K562 (cell line): ENCODE measurements around the gene CDHR2. TPM values are rescaled to one million over a fixed set of nuclear protein-coding genes. Genes with fewer than 3 reads are reported as not detected.

Experiments used
- CBX8 ChIP-seq: fragments of 200-600 bp; sonication (generic); IDR thresholded peaks from 2 replicates; pipeline ENCODE4 v1.6.1; 2012; ENCODE audit warnings: borderline replicate concordance, mixed run types, low read depth, mild to moderate bottlenecking, moderate library complexity, mixed read lengths, low read length, control low read depth, inconsistent platforms; ENCODE audit not compliant: poor library complexity, severe bottlenecking; ENCODE audit errors: extremely low read depth
- CREBBP ChIP-seq: IDR thresholded peaks from one replicate; pipeline ENCODE4 v1.6.1; 2012; ENCODE audit warnings: low read depth, mild to moderate bottlenecking, control low read depth, inconsistent platforms, low read length
- E2F3 ChIP-seq: fragments of 250-450 bp; sonication (Bioruptor Pico); IDR thresholded peaks from 2 replicates; pipeline ENCODE4 v1.4.0; 2020; ENCODE audit warnings: mild to moderate bottlenecking
- HEY1 ChIP-seq: fragments of 250-450 bp; sonication (Bioruptor Pico); IDR thresholded peaks from 2 replicates; pipeline ENCODE4 v1.5.0; 2020; ENCODE audit warnings: mild to moderate bottlenecking, moderate library complexity, borderline replicate concordance
- IRF2 ChIP-seq: sonication (generic); formaldehyde crosslinking; IDR thresholded peaks from 2 replicates; pipeline ENCODE4 v1.8.1; 2022; ENCODE audit warnings: mild to moderate bottlenecking, missing genetic modification reagents
- KDM5B ChIP-seq: fragments of 200-600 bp; sonication (generic); IDR thresholded peaks from 2 replicates; pipeline ENCODE4 v1.6.1; 2012; ENCODE audit warnings: low read depth, mild to moderate bottlenecking, moderate library complexity, low read length, control low read depth, inconsistent platforms; ENCODE audit not compliant: insufficient replicate concordance
- KHSRP ChIP-seq: fragments of 450-650 bp; IDR thresholded peaks from 2 replicates; pipeline ENCODE4 v1.6.1; 2017
- MYC ChIP-seq, 2 experiments: fragments of 250-450 bp in 1 of 2; sonication (Bioruptor Pico) in 1 of 2; IDR thresholded peaks; 2 replicates each; pipeline versions ENCODE4 v1.5.1 to v1.6.1; 2012 to 2021; ENCODE audit warnings: low read depth in 2 of 2, borderline replicate concordance in 1 of 2, improper control_type of control experiment in 1 of 2, low read length in 1 of 2, mild to moderate bottlenecking in 1 of 2, moderate library complexity in 1 of 2
- NCOA1 ChIP-seq: fragments of 450-650 bp; IDR thresholded peaks from 2 replicates; pipeline ENCODE4 v1.6.1; 2016; ENCODE audit warnings: low read depth
- NEUROD1 ChIP-seq: fragments of 150-350 bp; IDR thresholded peaks from 2 replicates; pipeline ENCODE4 v1.6.1; 2014; ENCODE audit warnings: borderline replicate concordance, low read length, low read depth; ENCODE audit not compliant: partially characterized antibody
- NFIX ChIP-seq: fragments of 250-450 bp; sonication (Bioruptor Pico); IDR thresholded peaks from 2 replicates; pipeline ENCODE4 v1.4.0; 2020; ENCODE audit warnings: low read depth, mild to moderate bottlenecking, moderate library complexity
- NFYB ChIP-seq: IDR thresholded peaks from 2 replicates; pipeline ENCODE4 v1.6.1; 2011; ENCODE audit warnings: mild to moderate bottlenecking, moderate library complexity; ENCODE audit not compliant: insufficient read length; ENCODE audit errors: extremely low read depth
- PPARD ChIP-seq: fragments of 250-450 bp; sonication (Bioruptor Pico); IDR thresholded peaks from 2 replicates; pipeline ENCODE4 v1.8.0; 2022; ENCODE audit warnings: inconsistent platforms, mild to moderate bottlenecking, moderate library complexity
- RBM22 ChIP-seq: fragments of 200-400 bp; formaldehyde crosslinking; IDR thresholded peaks from 2 replicates; pipeline ENCODE4 v1.6.1; 2018; ENCODE audit warnings: low read length, low read depth; ENCODE audit not compliant: poor library complexity, severe bottlenecking
- RBM39 ChIP-seq: fragments of 200-400 bp; formaldehyde crosslinking; optimal IDR thresholded peaks from 2 replicates; pipeline ENCODE3; 2018; ENCODE audit warnings: low read depth, low read length
- RNF2 ChIP-seq: sonication (generic); IDR thresholded peaks from 2 replicates; pipeline ENCODE4 v1.6.1; 2016
- TAF1 ChIP-seq: IDR thresholded peaks from 2 replicates; pipeline ENCODE4 v1.6.1; 2011; ENCODE audit warnings: mild to moderate bottlenecking, low read length, moderate library complexity; ENCODE audit not compliant: insufficient read depth, control insufficient read depth, severe bottlenecking; ENCODE audit errors: extremely low read depth
- TBP ChIP-seq: optimal IDR thresholded peaks from 2 replicates; pipeline ENCODE3; 2011; ENCODE audit warnings: low read depth, low read length, improper control_type of control experiment
- ZNF143 ChIP-seq: sonication (generic); formaldehyde crosslinking; IDR thresholded peaks from 2 replicates; pipeline ENCODE4 v1.9.0; 2022; ENCODE audit warnings: mild to moderate bottlenecking, missing genetic modification reagents
- polyA plus RNA-seq, 8 experiments: library from polyadenylated mRNA; depleted of rRNA in 4 of 8; stranded (reverse) in 5 of 8; unstranded in 3 of 8; fragments of >200 nt; fragmentation: Nextera tagmentation in 2 of 8; fragmentation: Illumina TruSeq in 1 of 8; extraction: Ambion mirVana in 2 of 8; extraction: Trizol in 1 of 8; gene quantifications; 2 replicates each; pipeline versions ENCODE4 v1.2.1 to v1.2.3, GENCODE V29; 2011 to 2014; ENCODE audit warnings: inconsistent platforms in 1 of 8, missing spikeins in 1 of 8
- total RNA-seq, 7 experiments: library from RNA; depleted of rRNA in 6 of 7; stranded (reverse); fragments of >200 nt in 6 of 7; fragmentation: Illumina TruSeq in 2 of 7; extraction: Trizol in 2 of 7; gene quantifications; 2 replicates each; pipeline versions ENCODE4 v1.2.1 to v1.2.3, GENCODE V29; 2011 to 2021; ENCODE audit warnings: low replicate concordance in 1 of 7
- TF ChIP-seq, protein P1 (sequence below): fragments of 250-450 bp; sonication (Bioruptor Pico); IDR thresholded peaks from 2 replicates; pipeline ENCODE4 v1.5.1; 2021; ENCODE audit warnings: mild to moderate bottlenecking
- TF ChIP-seq, protein P2 (sequence below): sonication (generic); formaldehyde crosslinking; IDR thresholded peaks from 2 replicates; pipeline ENCODE4 v1.5.0; 2020; ENCODE audit warnings: missing genetic modification reagents
- TF ChIP-seq, protein P3 (sequence below): sonication (generic); formaldehyde crosslinking; IDR thresholded peaks from 2 replicates; pipeline ENCODE4 v1.8.1; 2023; ENCODE audit warnings: mild to moderate bottlenecking, missing genetic modification reagents, moderate library complexity

CDHR2 gene
- total and polyA plus RNA-seq, 9 of the 15 experiments (the other 6 are each of a cell fraction or from before 2014, with no cell fraction given) = 0.01 to 0.62 (median 0.09) TPM; not detected in 2

DNA sequence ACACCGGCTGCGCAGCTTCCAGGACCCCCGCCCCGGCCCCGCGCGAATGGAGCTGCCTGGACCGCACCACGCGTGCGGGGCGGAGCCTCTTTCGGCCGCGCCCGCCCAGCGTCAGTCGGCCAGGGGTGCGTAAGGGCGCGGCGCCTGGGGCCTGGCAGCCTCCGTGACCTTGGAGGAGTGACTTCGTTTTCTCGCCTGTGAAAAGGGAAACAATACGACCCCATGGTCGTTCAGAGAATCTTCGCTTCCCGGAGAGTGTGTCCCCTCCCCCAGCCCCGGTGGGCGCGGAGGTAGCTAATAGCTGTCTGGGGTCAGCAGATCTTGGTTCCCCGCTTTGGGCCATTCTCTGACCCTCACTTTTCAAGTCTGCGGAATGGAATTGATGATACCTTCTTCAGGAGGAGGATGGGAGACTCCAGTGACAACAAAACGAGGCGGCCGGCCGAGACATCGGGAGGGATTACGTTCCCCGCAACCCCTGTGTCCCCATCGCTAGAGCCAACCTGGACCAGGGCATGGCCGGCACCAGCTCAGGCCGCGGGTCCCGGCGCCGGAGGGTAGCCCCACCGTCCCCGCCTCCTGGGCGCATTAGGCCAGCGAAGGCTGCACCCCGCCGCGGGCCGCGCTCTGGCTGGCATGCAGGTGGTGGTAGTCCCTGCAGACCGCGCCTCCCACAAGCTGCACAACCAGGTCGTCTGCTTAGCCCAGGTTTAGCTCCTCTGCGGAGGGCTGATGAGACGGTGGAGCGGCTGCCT lies 5.5 kb upstream of the CDHR2 start (continued):
- no peak for TF ChIP-seq RBM39
- peak; percentile 83 for TF ChIP-seq KDM5B
- no peak for TF ChIP-seq CBX8
- no peak; the same call in 1 of the 2 replicates for TF ChIP-seq NCOA1
- TF ChIP-seq, protein P1, sequence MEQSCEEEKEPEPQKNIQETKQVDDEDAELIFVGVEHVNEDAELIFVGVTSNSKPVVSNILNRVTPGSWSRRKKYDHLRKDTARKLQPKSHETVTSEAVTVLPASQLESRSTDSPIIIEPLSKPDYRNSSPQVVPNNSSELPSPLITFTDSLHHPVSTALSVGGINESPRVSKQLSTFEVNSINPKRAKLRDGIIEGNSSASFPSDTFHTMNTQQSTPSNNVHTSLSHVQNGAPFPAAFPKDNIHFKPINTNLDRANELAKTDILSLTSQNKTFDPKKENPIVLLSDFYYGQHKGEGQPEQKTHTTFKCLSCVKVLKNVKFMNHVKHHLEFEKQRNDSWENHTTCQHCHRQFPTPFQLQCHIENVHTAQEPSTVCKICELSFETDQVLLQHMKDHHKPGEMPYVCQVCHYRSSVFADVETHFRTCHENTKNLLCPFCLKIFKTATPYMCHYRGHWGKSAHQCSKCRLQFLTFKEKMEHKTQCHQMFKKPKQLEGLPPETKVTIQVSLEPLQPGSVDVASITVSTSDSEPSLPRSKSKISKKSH (CRISPR knock-in tag) = no peak
- TF ChIP-seq, protein P2, sequence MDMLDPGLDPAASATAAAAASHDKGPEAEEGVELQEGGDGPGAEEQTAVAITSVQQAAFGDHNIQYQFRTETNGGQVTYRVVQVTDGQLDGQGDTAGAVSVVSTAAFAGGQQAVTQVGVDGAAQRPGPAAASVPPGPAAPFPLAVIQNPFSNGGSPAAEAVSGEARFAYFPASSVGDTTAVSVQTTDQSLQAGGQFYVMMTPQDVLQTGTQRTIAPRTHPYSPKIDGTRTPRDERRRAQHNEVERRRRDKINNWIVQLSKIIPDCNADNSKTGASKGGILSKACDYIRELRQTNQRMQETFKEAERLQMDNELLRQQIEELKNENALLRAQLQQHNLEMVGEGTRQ = no peak
- TF ChIP-seq, protein P3, sequence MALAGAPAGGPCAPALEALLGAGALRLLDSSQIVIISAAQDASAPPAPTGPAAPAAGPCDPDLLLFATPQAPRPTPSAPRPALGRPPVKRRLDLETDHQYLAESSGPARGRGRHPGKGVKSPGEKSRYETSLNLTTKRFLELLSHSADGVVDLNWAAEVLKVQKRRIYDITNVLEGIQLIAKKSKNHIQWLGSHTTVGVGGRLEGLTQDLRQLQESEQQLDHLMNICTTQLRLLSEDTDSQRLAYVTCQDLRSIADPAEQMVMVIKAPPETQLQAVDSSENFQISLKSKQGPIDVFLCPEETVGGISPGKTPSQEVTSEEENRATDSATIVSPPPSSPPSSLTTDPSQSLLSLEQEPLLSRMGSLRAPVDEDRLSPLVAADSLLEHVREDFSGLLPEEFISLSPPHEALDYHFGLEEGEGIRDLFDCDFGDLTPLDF = peak; percentile 67; the same call in 1 of the 2 replicates
- no peak for TF ChIP-seq E2F3
- peak; percentile 18 for TF ChIP-seq TAF1
- no peak for TF ChIP-seq NFYB
- TF ChIP-seq ZNF143 (CRISPR knock-in tag) = no peak
- TF ChIP-seq IRF2 (CRISPR knock-in tag) = no peak
- TF ChIP-seq RBM22 = no peak
- no peak for TF ChIP-seq NEUROD1
- no peak for TF ChIP-seq CREBBP
- TF ChIP-seq RNF2 = no peak
- TF ChIP-seq MYC (IDR thresholded peaks at IDR 0.05; ENCODE audit: low read depth, low read length) = peak; percentile 31; the same call in 1 of the 2 replicates
- TF ChIP-seq MYC (CRISPR knock-in tag; IDR thresholded peaks at IDR 0.05; ENCODE audit: borderline replicate concordance, low read depth) = no peak
- TF ChIP-seq NFIX (CRISPR knock-in tag) = no peak
- peak; percentile 63 for TF ChIP-seq TBP
- no peak for TF ChIP-seq PPARD (CRISPR knock-in tag)
- no peak for TF ChIP-seq KHSRP
- no peak for TF ChIP-seq HEY1
